ENCODE results near the gene ATG5.

ATG5 gene

DNA sequence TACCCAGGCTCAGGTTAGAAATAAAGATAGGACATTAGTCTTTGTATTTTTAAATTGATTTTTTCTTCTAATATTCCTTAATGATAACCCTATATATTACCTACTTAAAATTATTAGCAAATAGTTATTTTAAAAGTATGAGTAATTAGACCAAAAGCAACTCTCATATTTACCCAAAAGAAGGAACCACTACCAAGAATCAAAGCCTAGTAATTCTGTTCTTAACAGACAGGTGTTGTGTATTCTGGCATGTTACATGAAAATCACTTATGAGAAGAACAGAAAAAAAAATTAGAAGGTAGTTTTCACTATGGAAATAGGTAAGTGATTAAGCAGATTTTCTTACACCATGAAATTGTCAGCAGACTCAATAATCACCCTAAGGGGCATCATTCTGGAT is 105.1 kb downstream of the ATG5 start:
- TF ChIP-seq, protein P1, sequence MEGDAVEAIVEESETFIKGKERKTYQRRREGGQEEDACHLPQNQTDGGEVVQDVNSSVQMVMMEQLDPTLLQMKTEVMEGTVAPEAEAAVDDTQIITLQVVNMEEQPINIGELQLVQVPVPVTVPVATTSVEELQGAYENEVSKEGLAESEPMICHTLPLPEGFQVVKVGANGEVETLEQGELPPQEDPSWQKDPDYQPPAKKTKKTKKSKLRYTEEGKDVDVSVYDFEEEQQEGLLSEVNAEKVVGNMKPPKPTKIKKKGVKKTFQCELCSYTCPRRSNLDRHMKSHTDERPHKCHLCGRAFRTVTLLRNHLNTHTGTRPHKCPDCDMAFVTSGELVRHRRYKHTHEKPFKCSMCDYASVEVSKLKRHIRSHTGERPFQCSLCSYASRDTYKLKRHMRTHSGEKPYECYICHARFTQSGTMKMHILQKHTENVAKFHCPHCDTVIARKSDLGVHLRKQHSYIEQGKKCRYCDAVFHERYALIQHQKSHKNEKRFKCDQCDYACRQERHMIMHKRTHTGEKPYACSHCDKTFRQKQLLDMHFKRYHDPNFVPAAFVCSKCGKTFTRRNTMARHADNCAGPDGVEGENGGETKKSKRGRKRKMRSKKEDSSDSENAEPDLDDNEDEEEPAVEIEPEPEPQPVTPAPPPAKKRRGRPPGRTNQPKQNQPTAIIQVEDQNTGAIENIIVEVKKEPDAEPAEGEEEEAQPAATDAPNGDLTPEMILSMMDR (conservative IDR thresholded peaks at IDR 0.05): no peak
- TF ChIP-seq ZFX (IDR thresholded peaks at IDR 0.05): no peak
- no peak overlapping the region for H3K27ac ChIP-seq

DNA sequence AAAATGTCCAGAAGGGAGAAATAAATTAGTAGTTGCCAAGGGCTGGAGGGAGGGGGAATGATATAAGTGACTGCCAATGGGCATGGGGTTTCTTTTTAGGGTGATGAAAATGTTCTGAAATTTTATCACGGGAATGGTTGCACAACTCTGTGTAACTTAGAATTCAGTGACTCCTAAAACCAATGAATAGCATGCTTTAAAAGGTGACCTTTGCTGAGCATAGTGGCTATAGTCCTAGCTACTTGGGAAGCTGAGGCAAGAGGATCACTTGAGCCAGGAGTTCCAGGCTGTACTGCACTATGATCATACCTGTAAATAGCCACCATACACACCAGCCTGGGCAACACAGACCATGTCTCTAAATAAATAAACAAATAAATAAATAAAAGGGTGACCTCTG is 109.0 kb downstream of the ATG5 start:
- no peak overlapping the region for H3K27ac ChIP-seq
- TF ChIP-seq ZFX (IDR thresholded peaks at IDR 0.05): no peak
- TF ChIP-seq, protein P1 (conservative IDR thresholded peaks at IDR 0.05): no peak

DNA sequence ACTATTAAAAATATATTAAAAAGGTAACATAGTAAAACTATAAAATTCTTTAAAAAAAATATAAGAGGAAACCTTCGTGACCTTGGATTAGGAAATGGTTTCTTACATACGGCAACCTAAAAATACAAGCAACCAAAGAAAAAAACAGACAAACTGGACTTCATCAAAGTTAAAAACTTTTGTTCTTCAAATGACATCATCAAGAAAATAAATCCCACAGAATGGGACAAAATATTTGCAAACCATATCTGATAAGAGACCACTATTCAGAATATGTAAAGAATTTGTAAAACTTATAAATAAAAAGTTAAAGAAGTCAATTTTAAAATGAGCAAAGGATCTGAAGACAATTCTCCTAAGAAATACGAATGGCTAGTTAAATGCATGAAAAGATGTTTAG is 110.0 kb downstream of the ATG5 start:
- TF ChIP-seq ZFX (IDR thresholded peaks at IDR 0.05): no peak
- TF ChIP-seq, protein P1 (conservative IDR thresholded peaks at IDR 0.05): no peak
- H3K27ac ChIP-seq: no peak overlapping the region

DNA sequence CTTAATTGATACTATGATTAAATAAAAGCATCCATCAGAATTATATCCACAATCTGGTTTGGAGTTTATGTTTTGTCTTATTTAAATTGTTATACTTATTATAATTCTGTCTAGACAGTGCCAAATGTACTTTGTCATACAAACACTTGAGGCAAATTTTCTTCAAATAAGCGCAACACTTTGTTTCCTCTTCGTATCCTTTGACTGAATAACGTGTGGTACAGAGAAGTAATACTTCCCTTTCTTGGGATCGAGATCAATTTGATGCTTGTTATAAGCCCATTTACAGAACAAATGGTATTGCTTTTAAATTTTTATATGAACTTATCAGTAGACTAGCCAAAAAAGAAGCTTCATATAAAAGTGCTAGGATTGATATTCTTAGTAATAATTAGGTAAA is 111.0 kb downstream of the ATG5 start:
- H3K27ac ChIP-seq: no peak overlapping the region
- TF ChIP-seq ZFX (IDR thresholded peaks at IDR 0.05): no peak
- TF ChIP-seq, protein P1 (conservative IDR thresholded peaks at IDR 0.05): no peak

DNA sequence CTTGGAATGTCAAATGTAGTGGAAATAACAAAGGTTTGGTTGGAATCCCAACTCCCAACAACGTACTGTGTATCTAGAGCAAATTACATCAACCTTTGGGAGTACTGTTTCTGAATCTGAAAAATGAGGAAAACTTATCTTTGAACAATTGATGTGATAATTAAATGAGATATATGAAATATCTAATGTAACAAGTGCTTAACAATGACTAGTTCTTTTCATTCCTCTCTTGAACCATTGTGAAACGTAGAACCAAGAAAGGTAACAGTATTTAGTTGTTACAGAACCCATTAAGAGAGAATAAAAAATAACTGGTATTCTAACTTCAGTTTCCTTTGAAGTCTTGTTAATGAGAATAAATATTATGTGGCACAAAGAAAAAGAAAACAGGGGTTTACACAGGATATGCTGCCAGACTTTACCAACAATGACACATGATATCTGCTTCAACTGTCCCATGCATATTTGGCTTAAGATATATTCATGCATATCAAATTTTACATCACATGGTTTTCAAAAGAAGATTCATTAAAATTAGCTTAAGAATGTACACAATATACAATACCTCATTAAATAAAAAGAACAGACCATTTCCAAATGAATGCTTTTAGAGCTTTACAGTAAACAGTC is 111.8 kb downstream of the ATG5 start:
- TF ChIP-seq, protein P1 (conservative IDR thresholded peaks at IDR 0.05): no peak
- no peak for TF ChIP-seq ZFX (IDR thresholded peaks at IDR 0.05)
- no peak overlapping the region for H3K27ac ChIP-seq

DNA sequence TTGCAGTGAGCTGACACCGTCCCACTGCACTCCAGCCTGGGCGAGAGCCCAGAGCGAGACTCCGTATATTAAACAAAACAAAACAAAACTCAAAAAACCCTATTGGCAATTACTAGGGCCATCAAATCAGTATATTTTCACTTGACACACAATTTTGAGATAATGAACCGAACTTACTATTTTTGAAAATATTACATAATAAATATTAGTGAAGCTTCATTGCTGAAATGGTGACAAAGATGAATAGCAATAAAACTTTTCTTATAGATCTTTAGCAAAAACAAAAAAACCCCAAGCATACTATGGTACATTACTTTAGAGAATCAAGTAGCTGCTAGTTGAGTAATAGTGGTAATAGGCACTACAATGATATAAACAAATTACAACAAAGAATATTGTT is 113.0 kb downstream of the ATG5 start:
- H3K27ac ChIP-seq: no peak overlapping the region
- TF ChIP-seq, protein P1 (conservative IDR thresholded peaks at IDR 0.05): no peak

DNA sequence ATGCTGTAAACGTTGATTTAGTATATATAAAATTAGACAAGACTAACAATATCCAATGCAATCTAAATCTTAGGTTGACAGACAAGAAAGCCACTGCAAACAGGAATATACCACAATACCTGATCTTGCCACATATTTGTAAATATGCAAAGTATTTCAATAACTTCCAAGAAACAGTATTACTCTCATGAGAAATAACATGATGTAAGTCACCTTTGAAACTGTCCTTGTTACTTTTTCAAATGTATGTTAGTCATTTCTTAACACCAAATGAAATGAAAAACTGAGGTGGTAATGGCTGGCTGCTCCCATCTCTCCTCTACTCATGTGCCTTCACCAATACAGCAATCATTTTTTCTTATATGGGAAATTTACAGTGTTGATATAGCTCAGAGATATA is 118.7 kb downstream of the ATG5 start:
- no peak overlapping the region for H3K27ac ChIP-seq
- no peak for TF ChIP-seq ZFX (IDR thresholded peaks at IDR 0.05)
- TF ChIP-seq, protein P1 (conservative IDR thresholded peaks at IDR 0.05): no peak

Data from C4-2B (cell line).